Kasumi-1 (cell line): ENCODE data around the gene CLEC18A.
"Not testable (repeated sequence)": the region's sequence is repeated elsewhere in the genome, so short reads cannot be mapped to it uniquely, and the experiment has no call there.

Source experiments
- DNase-seq, 2 experiments: peaks; one replicate each; lab custom pipeline; 2025; lab: John Stamatoyannopoulos, UW

Gene CLEC18A

GRCh38 chr16:69951017-69951671 lies at the start of gene CLEC18A:
Gene CLEC18A, plus strand, starts transcription at chr16:69951334. Its CDS starts 33 bp downstream, at chr16:69951367.
- DNase-seq: not testable (repeated sequence)

- DNase-seq: no peak
Observed at GRCh38 chr16:69903865-69904415, 47.2 kb upstream of the CLEC18A start.

- DNase-seq: no peak
Observed at GRCh38 chr16:69904495-69905170, 46.5 kb upstream of the CLEC18A start.

GRCh38 chr16:69905171-69905555 lies 46.0 kb upstream of the CLEC18A start:
- DNase-seq: no peak

GRCh38 chr16:69906838-69907401 lies 44.2 kb upstream of the CLEC18A start:
- no peak for DNase-seq

- no peak for DNase-seq
Observed at GRCh38 chr16:69909043-69909442, 42.1 kb upstream of the CLEC18A start.

- no peak for DNase-seq
Observed at GRCh38 chr16:69909760-69910159, 41.4 kb upstream of the CLEC18A start.

- no peak for DNase-seq
Observed at GRCh38 chr16:69910964-69911363, 40.2 kb upstream of the CLEC18A start.

GRCh38 chr16:69916462-69916861 lies 34.7 kb upstream of the CLEC18A start:
- no peak for DNase-seq

- DNase-seq: no peak
Observed at GRCh38 chr16:69917311-69917710, 33.8 kb upstream of the CLEC18A start.

GRCh38 chr16:69917739-69918138 lies 33.4 kb upstream of the CLEC18A start:
- DNase-seq: no peak

- no peak for DNase-seq
Observed at GRCh38 chr16:69918241-69918640, 32.9 kb upstream of the CLEC18A start.

- no peak for DNase-seq
Observed at GRCh38 chr16:69921127-69921526, 30.0 kb upstream of the CLEC18A start.

GRCh38 chr16:69922200-69922599 lies 28.9 kb upstream of the CLEC18A start:
- no peak for DNase-seq

GRCh38 chr16:69924041-69924775 lies 26.9 kb upstream of the CLEC18A start:
- no peak for DNase-seq

GRCh38 chr16:69924777-69925191 lies 26.4 kb upstream of the CLEC18A start:
- no peak for DNase-seq

GRCh38 chr16:69925311-69925710 lies 25.8 kb upstream of the CLEC18A start:
- no peak for DNase-seq

GRCh38 chr16:69926241-69926640 lies 24.9 kb upstream of the CLEC18A start:
- DNase-seq: no peak

GRCh38 chr16:69927056-69927757 lies 23.9 kb upstream of the CLEC18A start:
- DNase-seq: no peak

GRCh38 chr16:69928856-69929400 lies 22.2 kb upstream of the CLEC18A start:
- no peak for DNase-seq

- DNase-seq: no peak
Observed at GRCh38 chr16:69929480-69929879, 21.7 kb upstream of the CLEC18A start.
